ENCODE results near the gene RNF144B. TPM values are rescaled to one million over a fixed set of nuclear protein-coding genes. Genes with fewer than 3 reads are reported as not detected.

RNF144B gene
- total and polyA plus RNA-seq, 9 of the 15 experiments (the other 6 are each of a cell fraction or from before 2014, with no cell fraction given), result 0.01 TPM; not detected in 8

DNA sequence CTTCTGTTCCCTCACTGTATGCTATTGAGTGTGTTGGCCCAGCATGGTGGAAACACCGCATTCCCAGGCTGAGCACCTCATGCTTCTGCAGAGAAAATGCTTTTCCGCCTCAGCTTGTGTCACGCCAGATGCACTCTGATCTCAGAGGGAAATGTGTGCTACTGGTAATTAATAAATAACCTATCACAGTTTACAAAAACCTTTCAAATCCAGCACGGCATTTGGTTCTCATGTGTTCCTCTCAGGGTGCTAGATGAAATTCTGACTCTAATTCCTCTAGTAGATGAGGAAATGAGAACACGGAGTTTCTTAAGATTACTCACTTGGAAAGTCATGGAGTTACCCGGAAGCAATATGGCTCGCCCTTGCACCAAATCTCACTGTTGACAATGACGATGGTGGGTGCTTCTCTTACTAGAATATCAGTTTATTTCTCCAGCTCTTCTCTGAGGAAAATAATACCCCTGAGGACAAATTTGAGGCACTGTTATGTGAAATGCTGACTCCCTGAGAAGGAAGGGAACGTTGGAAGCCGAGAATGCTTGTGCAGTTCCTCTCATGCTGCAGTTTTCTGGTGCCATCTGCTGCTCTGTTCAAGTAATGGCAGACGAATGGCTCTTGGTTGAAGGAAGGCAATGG, 116.6 kb downstream of the RNF144B start (continued):
- TF ChIP-seq, protein P1, sequence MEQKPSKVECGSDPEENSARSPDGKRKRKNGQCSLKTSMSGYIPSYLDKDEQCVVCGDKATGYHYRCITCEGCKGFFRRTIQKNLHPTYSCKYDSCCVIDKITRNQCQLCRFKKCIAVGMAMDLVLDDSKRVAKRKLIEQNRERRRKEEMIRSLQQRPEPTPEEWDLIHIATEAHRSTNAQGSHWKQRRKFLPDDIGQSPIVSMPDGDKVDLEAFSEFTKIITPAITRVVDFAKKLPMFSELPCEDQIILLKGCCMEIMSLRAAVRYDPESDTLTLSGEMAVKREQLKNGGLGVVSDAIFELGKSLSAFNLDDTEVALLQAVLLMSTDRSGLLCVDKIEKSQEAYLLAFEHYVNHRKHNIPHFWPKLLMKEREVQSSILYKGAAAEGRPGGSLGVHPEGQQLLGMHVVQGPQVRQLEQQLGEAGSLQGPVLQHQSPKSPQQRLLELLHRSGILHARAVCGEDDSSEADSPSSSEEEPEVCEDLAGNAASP (IDR thresholded peaks at IDR 0.05), result no peak
- TF ChIP-seq TEAD1 (CRISPR knock-in tag; IDR thresholded peaks at IDR 0.05) (0 out of 4 replicates have a peak, but pooled peaks of 1 of the 2 experiments have one; percentile 25), RFX1 (IDR thresholded peaks at IDR 0.05) (no peak), GABPA (tag; conservative IDR thresholded peaks at IDR 0.05; ENCODE audit: low read depth) (peak; percentile 70), RNF2 (IDR thresholded peaks at IDR 0.05) (no peak), ARNT (IDR thresholded peaks at IDR 0.05) (no peak), EWSR1 (IDR thresholded peaks at IDR 0.05; ENCODE audit: borderline replicate concordance, low read depth, partially characterized antibody) (no peak), FIP1L1 (IDR thresholded peaks at IDR 0.05; ENCODE audit: low read depth, low read length, poor library complexity, severe bottlenecking) (no peak), SAP30 (IDR thresholded peaks at IDR 0.05; ENCODE audit: borderline replicate concordance, insufficient read depth, low read depth, low read length, poor library complexity, severe bottlenecking) (no peak), TSC22D4 (tag; IDR thresholded peaks at IDR 0.05) (no peak), ZNF282 (CRISPR knock-in tag; IDR thresholded peaks at IDR 0.05) (no peak), ZFP36 (IDR thresholded peaks at IDR 0.05; ENCODE audit: low read depth, low read length, partially characterized antibody) (no peak), TGIF2 (CRISPR knock-in tag; IDR thresholded peaks at IDR 0.05) (no peak)
- TF ChIP-seq, protein P2, sequence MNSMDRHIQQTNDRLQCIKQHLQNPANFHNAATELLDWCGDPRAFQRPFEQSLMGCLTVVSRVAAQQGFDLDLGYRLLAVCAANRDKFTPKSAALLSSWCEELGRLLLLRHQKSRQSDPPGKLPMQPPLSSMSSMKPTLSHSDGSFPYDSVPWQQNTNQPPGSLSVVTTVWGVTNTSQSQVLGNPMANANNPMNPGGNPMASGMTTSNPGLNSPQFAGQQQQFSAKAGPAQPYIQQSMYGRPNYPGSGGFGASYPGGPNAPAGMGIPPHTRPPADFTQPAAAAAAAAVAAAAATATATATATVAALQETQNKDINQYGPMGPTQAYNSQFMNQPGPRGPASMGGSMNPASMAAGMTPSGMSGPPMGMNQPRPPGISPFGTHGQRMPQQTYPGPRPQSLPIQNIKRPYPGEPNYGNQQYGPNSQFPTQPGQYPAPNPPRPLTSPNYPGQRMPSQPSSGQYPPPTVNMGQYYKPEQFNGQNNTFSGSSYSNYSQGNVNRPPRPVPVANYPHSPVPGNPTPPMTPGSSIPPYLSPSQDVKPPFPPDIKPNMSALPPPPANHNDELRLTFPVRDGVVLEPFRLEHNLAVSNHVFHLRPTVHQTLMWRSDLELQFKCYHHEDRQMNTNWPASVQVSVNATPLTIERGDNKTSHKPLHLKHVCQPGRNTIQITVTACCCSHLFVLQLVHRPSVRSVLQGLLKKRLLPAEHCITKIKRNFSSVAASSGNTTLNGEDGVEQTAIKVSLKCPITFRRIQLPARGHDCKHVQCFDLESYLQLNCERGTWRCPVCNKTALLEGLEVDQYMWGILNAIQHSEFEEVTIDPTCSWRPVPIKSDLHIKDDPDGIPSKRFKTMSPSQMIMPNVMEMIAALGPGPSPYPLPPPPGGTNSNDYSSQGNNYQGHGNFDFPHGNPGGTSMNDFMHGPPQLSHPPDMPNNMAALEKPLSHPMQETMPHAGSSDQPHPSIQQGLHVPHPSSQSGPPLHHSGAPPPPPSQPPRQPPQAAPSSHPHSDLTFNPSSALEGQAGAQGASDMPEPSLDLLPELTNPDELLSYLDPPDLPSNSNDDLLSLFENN (IDR thresholded peaks at IDR 0.05; ENCODE audit: low read depth in 2 of 2, low read length in 2 of 2), result no peak
- TF ChIP-seq, protein P3, sequence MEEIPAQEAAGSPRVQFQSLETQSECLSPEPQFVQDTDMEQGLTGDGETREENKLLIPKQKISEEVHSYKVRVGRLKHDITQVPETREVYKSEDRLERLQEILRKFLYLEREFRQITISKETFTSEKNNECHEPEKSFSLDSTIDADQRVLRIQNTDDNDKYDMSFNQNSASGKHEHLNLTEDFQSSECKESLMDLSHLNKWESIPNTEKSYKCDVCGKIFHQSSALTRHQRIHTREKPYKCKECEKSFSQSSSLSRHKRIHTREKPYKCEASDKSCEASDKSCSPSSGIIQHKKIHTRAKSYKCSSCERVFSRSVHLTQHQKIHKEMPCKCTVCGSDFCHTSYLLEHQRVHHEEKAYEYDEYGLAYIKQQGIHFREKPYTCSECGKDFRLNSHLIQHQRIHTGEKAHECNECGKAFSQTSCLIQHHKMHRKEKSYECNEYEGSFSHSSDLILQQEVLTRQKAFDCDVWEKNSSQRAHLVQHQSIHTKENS (CRISPR knock-in tag; IDR thresholded peaks at IDR 0.05), result no peak
- TF ChIP-seq, protein P4, sequence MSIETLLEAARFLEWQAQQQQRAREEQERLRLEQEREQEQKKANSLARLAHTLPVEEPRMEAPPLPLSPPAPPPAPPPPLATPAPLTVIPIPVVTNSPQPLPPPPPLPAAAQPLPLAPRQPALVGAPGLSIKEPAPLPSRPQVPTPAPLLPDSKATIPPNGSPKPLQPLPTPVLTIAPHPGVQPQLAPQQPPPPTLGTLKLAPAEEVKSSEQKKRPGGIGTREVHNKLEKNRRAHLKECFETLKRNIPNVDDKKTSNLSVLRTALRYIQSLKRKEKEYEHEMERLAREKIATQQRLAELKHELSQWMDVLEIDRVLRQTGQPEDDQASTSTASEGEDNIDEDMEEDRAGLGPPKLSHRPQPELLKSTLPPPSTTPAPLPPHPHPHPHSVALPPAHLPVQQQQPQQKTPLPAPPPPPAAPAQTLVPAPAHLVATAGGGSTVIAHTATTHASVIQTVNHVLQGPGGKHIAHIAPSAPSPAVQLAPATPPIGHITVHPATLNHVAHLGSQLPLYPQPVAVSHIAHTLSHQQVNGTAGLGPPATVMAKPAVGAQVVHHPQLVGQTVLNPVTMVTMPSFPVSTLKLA (conservative IDR thresholded peaks at IDR 0.05), result no peak
- TF ChIP-seq, protein P5, sequence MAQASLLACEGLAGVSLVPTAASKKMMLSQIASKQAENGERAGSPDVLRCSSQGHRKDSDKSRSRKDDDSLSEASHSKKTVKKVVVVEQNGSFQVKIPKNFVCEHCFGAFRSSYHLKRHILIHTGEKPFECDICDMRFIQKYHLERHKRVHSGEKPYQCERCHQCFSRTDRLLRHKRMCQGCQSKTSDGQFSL (CRISPR knock-in tag; IDR thresholded peaks at IDR 0.05), result no peak
- TF ChIP-seq, protein P5 (tag; IDR thresholded peaks at IDR 0.05), result no peak

Measured in K562 (cell line).